ENCODE data around the gene RAPGEF3.
A peak's percentile ranks its signal among the peaks of the same experiment; 100 is the strongest.

The RAPGEF3 gene, protein sequence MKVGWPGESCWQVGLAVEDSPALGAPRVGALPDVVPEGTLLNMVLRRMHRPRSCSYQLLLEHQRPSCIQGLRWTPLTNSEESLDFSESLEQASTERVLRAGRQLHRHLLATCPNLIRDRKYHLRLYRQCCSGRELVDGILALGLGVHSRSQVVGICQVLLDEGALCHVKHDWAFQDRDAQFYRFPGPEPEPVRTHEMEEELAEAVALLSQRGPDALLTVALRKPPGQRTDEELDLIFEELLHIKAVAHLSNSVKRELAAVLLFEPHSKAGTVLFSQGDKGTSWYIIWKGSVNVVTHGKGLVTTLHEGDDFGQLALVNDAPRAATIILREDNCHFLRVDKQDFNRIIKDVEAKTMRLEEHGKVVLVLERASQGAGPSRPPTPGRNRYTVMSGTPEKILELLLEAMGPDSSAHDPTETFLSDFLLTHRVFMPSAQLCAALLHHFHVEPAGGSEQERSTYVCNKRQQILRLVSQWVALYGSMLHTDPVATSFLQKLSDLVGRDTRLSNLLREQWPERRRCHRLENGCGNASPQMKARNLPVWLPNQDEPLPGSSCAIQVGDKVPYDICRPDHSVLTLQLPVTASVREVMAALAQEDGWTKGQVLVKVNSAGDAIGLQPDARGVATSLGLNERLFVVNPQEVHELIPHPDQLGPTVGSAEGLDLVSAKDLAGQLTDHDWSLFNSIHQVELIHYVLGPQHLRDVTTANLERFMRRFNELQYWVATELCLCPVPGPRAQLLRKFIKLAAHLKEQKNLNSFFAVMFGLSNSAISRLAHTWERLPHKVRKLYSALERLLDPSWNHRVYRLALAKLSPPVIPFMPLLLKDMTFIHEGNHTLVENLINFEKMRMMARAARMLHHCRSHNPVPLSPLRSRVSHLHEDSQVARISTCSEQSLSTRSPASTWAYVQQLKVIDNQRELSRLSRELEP

DNA sequence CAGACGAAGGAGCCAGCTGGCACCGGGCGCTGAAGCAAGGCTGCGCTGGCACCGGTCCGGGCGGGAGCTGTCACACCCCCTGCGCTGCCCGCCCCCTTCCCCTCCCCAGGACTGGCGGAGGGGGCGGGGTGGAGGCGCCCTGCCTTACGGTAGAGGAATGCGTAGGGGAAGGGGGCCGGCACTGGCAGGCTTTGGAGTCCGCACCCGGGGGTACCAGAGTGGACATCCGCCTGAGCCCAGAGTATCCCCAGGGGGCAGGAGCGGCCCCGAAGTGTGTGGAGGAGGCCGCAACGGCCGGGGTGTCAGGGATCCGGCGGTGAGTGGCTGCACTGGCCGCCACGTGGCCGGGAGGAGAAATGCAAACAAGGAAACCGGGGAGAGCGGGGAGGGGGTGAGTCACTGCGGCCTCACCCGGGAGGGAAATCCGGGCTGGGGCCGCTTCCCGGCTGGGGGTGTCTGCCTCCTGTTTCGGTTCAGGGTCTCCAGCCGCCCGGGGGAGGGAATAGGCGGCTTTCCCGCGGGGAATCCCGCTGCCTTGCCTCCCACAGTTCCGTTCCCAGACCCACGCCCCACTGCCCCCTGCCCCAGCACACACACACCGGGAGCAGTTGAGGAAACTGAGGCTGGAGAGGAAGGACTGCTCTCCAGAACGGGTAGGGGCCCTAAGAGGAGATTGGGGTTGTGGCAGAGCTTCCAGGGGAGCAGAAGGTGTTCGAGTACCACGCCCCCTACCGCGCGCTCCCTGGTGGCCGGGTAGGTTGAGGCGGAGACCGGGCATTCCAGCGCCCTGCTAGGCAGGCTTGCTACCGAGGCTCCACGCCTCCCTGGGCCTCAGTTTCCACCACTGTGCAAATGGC lies at the start of gene RAPGEF3:
TSS of gene RAPGEF3 (minus strand) at position 47 of the 857 bp plus-strand sequence. CDS start 324 bp downstream, outside the sequence.
- Histone ChIP-seq H3K36me3 (no peaks in the 10 kb centered on the region), H3K27me3 (ENCODE audit: insufficient read depth, low read depth, severe bottlenecking) (no peaks in the 10 kb centered on the region), H3K4me3 (ENCODE audit: low read depth, low read length) (peak within 1 kb of the TSS; percentile 65), H3K9me3 (ENCODE audit: severe bottlenecking) (no peaks in the 10 kb centered on the region), H3K27ac (peak within 1 kb of the TSS; percentile 55)
- peak; percentile 76 for DNase-seq
- TF ChIP-seq, protein P1, sequence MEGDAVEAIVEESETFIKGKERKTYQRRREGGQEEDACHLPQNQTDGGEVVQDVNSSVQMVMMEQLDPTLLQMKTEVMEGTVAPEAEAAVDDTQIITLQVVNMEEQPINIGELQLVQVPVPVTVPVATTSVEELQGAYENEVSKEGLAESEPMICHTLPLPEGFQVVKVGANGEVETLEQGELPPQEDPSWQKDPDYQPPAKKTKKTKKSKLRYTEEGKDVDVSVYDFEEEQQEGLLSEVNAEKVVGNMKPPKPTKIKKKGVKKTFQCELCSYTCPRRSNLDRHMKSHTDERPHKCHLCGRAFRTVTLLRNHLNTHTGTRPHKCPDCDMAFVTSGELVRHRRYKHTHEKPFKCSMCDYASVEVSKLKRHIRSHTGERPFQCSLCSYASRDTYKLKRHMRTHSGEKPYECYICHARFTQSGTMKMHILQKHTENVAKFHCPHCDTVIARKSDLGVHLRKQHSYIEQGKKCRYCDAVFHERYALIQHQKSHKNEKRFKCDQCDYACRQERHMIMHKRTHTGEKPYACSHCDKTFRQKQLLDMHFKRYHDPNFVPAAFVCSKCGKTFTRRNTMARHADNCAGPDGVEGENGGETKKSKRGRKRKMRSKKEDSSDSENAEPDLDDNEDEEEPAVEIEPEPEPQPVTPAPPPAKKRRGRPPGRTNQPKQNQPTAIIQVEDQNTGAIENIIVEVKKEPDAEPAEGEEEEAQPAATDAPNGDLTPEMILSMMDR (IDR thresholded peaks at IDR 0.05; ENCODE audit: low read depth, low read length), result peak; percentile 62

DNA sequence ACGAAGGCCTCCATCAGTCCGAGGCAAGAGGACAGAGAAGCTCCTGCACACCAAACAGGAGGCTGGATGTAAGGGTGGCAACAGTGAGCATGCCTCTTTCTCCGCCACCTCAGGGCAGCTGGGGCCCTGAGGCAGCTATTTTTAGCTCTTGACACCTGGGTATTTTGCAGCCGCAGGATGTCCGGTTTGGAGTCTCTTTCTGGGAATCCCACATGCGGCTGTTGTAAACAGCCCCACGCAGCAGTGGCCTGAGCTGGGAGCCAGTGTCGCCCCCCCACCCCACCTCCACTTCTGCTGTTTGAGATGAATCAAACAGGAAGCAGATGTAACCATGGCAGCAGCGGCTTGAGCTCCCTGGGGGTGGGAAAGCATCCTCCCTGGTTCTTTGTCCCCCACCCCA lies 49.4 kb upstream of the RAPGEF3 start:
- Histone ChIP-seq H3K9me3 (ENCODE audit: severe bottlenecking) (no peaks in the 10 kb centered on the region), H3K4me3 (ENCODE audit: low read depth, low read length) (no peak overlapping the region), H3K36me3 (no peaks in the 10 kb centered on the region), H3K27ac (no peak overlapping the region), H3K27me3 (ENCODE audit: insufficient read depth, low read depth, severe bottlenecking) (no peaks in the 10 kb centered on the region)
- TF ChIP-seq, protein P1 (IDR thresholded peaks at IDR 0.05; ENCODE audit: low read depth, low read length), result no peak
- no peak for DNase-seq

DNA sequence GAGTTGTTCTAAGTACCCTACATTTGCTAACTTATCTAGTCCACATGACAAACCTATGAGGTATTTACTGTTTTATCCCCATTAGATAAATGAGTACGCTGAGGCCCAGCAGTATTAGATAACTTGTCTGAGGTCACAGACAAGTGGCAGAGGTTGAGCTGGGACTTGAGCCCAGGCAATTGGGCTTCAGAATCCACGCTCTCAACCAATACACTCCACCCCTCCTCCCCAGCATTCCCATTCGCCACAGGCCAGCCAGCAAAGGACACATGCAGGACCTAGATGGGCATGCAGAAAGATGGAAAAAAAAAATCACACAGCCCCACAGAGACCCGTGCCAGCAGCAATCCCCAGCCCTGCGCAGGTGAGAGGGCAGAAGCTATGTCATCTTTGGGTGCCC lies 48.7 kb upstream of the RAPGEF3 start:
- no peaks in the 10 kb centered on the region for H3K27me3 ChIP-seq (ENCODE audit: insufficient read depth, low read depth, severe bottlenecking)
- DNase-seq, result no peak
- H3K9me3 ChIP-seq (ENCODE audit: severe bottlenecking), result no peaks in the 10 kb centered on the region
- no peak overlapping the region for H3K27ac ChIP-seq
- H3K4me3 ChIP-seq (ENCODE audit: low read depth, low read length), result no peak overlapping the region
- no peaks in the 10 kb centered on the region for H3K36me3 ChIP-seq
- TF ChIP-seq, protein P1 (IDR thresholded peaks at IDR 0.05; ENCODE audit: low read depth, low read length), result no peak

DNA sequence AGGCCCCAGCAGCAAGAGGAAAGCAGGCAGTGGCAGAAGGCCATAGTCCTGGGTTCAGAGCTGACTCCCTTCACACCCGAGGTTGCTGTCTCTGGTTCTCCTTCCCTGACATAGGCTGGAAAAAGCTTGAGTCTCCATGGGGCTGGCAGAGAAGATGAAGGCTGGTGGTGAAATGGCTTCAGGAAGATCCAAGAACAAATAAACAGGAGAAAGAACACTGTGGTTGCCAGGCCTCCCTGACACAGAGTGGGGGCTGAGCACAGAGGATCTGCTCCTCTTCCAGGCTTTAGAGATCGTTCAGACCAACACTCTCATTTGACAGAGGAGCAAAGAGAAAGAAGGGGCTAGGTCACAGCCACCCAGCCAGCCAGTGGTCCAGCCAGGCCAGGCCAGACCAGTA lies 46.7 kb upstream of the RAPGEF3 start:
- Histone ChIP-seq H3K27me3 (ENCODE audit: insufficient read depth, low read depth, severe bottlenecking) (no peaks in the 10 kb centered on the region), H3K9me3 (ENCODE audit: severe bottlenecking) (no peaks in the 10 kb centered on the region), H3K4me3 (ENCODE audit: low read depth, low read length) (no peak overlapping the region), H3K27ac (no peak overlapping the region), H3K36me3 (no peaks in the 10 kb centered on the region)
- TF ChIP-seq, protein P1 (IDR thresholded peaks at IDR 0.05; ENCODE audit: low read depth, low read length), result no peak
- DNase-seq, result no peak

DNA sequence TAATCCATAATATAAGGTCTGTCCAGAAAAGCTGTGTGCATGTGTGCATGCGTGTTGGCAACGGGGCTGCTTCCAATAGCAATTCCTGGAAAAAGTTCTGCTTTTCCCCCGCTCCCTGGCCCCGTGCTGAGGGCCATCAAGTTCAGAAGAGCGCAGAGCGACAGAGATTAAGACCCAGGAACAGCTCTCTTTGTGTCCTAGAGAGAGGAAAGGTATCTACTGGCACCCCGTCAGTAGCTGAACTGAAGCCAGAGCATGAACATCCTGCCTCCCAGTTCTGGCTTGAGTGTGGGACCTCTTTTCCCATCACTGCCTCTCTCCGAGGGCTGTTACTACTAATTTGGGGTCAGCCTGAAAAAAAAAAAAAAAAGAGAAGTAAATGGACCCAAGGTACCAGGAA lies 45.5 kb upstream of the RAPGEF3 start:
- Histone ChIP-seq H3K27ac (no peak overlapping the region), H3K27me3 (ENCODE audit: insufficient read depth, low read depth, severe bottlenecking) (no peaks in the 10 kb centered on the region), H3K36me3 (no peaks in the 10 kb centered on the region), H3K4me3 (ENCODE audit: low read depth, low read length) (no peak overlapping the region), H3K9me3 (ENCODE audit: severe bottlenecking) (no peaks in the 10 kb centered on the region)
- no peak for DNase-seq
- TF ChIP-seq, protein P1 (IDR thresholded peaks at IDR 0.05; ENCODE audit: low read depth, low read length), result no peak
